Measurements from ENCODE around the gene GNAQ.
"Not testable (repeated sequence)": the region's sequence is repeated elsewhere in the genome, so short reads cannot be mapped to it uniquely, and the experiment has no call there.

Gene GNAQ

DNA sequence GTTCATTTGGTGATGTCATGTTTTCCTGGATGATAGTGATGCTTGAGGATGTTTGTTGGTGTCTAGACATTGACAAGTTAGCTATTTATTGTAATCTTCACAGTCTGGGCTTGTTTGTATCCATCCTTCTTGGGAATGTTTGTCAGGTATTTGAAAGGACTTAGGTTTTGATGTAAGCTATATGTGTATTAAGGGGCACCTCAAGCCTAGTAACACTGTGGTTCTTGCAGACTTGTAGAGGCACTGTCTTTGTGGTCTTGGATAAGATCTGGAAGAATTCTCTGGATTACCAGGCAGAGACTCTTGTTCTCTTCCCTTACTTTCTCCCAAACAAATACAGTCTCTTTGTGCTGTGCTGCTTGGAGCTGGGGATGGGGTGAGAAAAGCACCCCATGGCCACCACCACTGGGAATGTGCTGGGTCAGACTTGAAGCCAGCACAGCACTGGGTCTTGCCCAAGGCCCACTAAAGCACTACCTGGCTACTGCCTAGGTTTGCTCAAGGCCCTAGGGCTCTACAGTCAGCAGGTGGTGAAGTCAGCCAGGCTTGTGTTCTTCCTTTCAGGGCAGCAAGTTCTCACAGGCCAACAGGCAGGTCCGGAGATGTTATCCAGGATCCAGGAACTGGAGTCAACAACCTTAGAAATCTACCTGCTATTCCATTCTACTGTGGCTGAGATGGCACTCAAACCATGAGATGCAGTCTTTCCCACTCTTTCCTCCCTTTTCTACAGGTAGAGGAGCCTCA is 334.2 kb downstream of the GNAQ start:
- H3K4me3 ChIP-seq (ENCODE audit: insufficient read depth in 1 of 2, low read depth in 1 of 2, low read length in 2 of 2), result no peak overlapping the region
- no peak overlapping the region for H2AFZ ChIP-seq (ENCODE audit: low read depth, low read length)
- H3K9ac ChIP-seq (ENCODE audit: low read length), result no peak overlapping the region
- DNase-seq, result no peak
- 100% methylated on average over 1 of the region's 1 CpG for WGBS
- no peaks in the 10 kb centered on the region for H3K36me3 ChIP-seq (ENCODE audit: control insufficient read depth in 1 of 2, insufficient read depth in 2 of 2, low read depth in 1 of 2, low read length in 2 of 2)
- H4K91ac ChIP-seq (ENCODE audit: low read length), result no peak overlapping the region
- H2BK5ac ChIP-seq (ENCODE audit: low read depth, low read length, poor library complexity, severe bottlenecking), result no peak overlapping the region
- H3K18ac ChIP-seq (ENCODE audit: low read depth in 1 of 2, low read length in 2 of 2), result no peak overlapping the region
- no peak overlapping the region for H3K14ac ChIP-seq (ENCODE audit: low read length in 2 of 2)
- no peak overlapping the region for H3K23ac ChIP-seq (ENCODE audit: low read length in 2 of 2)
- no peaks in the 10 kb centered on the region for H3K9me3 ChIP-seq (ENCODE audit: control insufficient read depth, low read length)
- no peak overlapping the region for H4K8ac ChIP-seq (ENCODE audit: low read length)
- H2BK120ac ChIP-seq (ENCODE audit: low read depth, low read length), result no peak overlapping the region
- H2BK15ac ChIP-seq (ENCODE audit: low read depth, poor library complexity, severe bottlenecking), result no peak overlapping the region
- no peak overlapping the region for H2AK5ac ChIP-seq (ENCODE audit: low read length, severe bottlenecking)
- no peaks in the 10 kb centered on the region for H3K79me1 ChIP-seq (replicated peaks; ENCODE audit: low read length, poor library complexity, severe bottlenecking)
- no peak overlapping the region for H3K4ac ChIP-seq (ENCODE audit: low read depth in 1 of 2, low read length in 2 of 2)
- no peak overlapping the region for H3K27ac ChIP-seq (ENCODE audit: low read length, poor library complexity, severe bottlenecking)
- no peak overlapping the region for H3K4me2 ChIP-seq (ENCODE audit: low read length, poor library complexity, severe bottlenecking)
- no peaks in the 10 kb centered on the region for H3K27me3 ChIP-seq (ENCODE audit: control insufficient read depth in 1 of 2, insufficient read depth in 1 of 2, low read length in 2 of 2)
- H2BK12ac ChIP-seq (ENCODE audit: low read length in 2 of 2), result no peak overlapping the region
- H3K4me1 ChIP-seq (ENCODE audit: control insufficient read depth, insufficient read depth, low read depth, low read length), result peaks cover under 1% of the 10 kb centered on the region

DNA sequence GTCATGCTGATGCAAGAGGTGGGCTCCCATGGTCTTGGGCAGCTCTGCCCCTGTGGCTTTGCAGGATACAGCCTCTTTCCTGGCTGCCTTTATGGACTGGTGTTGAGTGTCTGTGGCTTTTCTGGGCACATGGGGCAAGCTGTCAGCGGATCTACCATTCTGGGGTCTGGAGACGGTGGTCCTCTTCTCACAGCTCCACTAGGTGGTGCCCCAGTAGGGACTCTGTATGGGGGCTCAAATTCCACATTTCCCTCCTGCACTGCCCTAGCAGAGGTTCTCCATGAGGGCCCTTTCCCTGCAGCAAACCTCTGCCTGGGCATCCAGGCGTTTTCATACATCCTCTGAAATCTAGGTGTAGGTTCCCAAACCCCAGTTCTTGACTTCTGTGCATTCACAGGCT is 340.9 kb downstream of the GNAQ start:
- H3K79me1 ChIP-seq (replicated peaks; ENCODE audit: low read length, poor library complexity, severe bottlenecking); H3K14ac ChIP-seq (ENCODE audit: low read length in 2 of 2); H2BK15ac ChIP-seq (ENCODE audit: low read depth, poor library complexity, severe bottlenecking); H3K23ac ChIP-seq (ENCODE audit: low read length in 2 of 2); H3K18ac ChIP-seq (ENCODE audit: low read depth in 1 of 2, low read length in 2 of 2); H3K9ac ChIP-seq (ENCODE audit: low read length); H3K27ac ChIP-seq (ENCODE audit: low read length, poor library complexity, severe bottlenecking); H4K8ac ChIP-seq (ENCODE audit: low read length); DNase-seq; H3K9me3 ChIP-seq (ENCODE audit: control insufficient read depth, low read length); H2BK5ac ChIP-seq (ENCODE audit: low read depth, low read length, poor library complexity, severe bottlenecking); H4K91ac ChIP-seq (ENCODE audit: low read length); H3K36me3 ChIP-seq (ENCODE audit: control insufficient read depth in 1 of 2, insufficient read depth in 2 of 2, low read depth in 1 of 2, low read length in 2 of 2); H2BK12ac ChIP-seq (ENCODE audit: low read length in 2 of 2); H3K4ac ChIP-seq (ENCODE audit: low read depth in 1 of 2, low read length in 2 of 2); H2AK5ac ChIP-seq (ENCODE audit: low read length, severe bottlenecking); H2AFZ ChIP-seq (ENCODE audit: low read depth, low read length); H3K27me3 ChIP-seq (ENCODE audit: control insufficient read depth in 1 of 2, insufficient read depth in 1 of 2, low read length in 2 of 2); H2BK120ac ChIP-seq (ENCODE audit: low read depth, low read length); H3K4me3 ChIP-seq (ENCODE audit: insufficient read depth in 1 of 2, low read depth in 1 of 2, low read length in 2 of 2); H3K4me1 ChIP-seq (ENCODE audit: control insufficient read depth, insufficient read depth, low read depth, low read length); H3K4me2 ChIP-seq (ENCODE audit: low read length, poor library complexity, severe bottlenecking): not testable (repeated sequence)
- WGBS, result 95% methylated on average over 3 of the region's 3 CpGs

DNA sequence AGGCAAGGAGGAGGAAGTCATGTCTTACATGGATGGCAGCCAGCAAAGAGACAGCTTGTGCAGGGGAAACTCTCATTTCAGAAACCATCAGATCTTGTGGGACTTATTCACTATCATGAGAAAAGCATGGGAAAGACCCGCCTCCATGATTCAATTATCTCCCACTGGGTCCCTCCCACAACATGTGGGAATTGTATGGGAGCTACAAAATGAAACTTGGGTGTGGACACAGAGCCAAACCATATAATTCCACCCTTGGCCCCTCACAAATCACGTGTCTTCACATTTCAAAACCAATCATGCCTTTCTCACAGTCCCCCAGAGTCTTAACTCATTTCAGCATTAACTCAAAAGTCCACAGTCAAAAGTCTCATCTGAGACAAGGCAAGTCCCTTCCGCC is 341.5 kb downstream of the GNAQ start:
- not testable (repeated sequence) for H3K18ac ChIP-seq (ENCODE audit: low read depth in 1 of 2, low read length in 2 of 2); H3K27me3 ChIP-seq (ENCODE audit: control insufficient read depth in 1 of 2, insufficient read depth in 1 of 2, low read length in 2 of 2); H3K4me1 ChIP-seq (ENCODE audit: control insufficient read depth, insufficient read depth, low read depth, low read length); H4K91ac ChIP-seq (ENCODE audit: low read length); H3K23ac ChIP-seq (ENCODE audit: low read length in 2 of 2); H3K4me2 ChIP-seq (ENCODE audit: low read length, poor library complexity, severe bottlenecking); H3K4me3 ChIP-seq (ENCODE audit: insufficient read depth in 1 of 2, low read depth in 1 of 2, low read length in 2 of 2); H2BK12ac ChIP-seq (ENCODE audit: low read length in 2 of 2); H2AFZ ChIP-seq (ENCODE audit: low read depth, low read length); H3K9ac ChIP-seq (ENCODE audit: low read length); H3K9me3 ChIP-seq (ENCODE audit: control insufficient read depth, low read length); H3K14ac ChIP-seq (ENCODE audit: low read length in 2 of 2); H3K27ac ChIP-seq (ENCODE audit: low read length, poor library complexity, severe bottlenecking); H2BK120ac ChIP-seq (ENCODE audit: low read depth, low read length); H3K4ac ChIP-seq (ENCODE audit: low read depth in 1 of 2, low read length in 2 of 2); H3K79me1 ChIP-seq (replicated peaks; ENCODE audit: low read length, poor library complexity, severe bottlenecking); H2BK5ac ChIP-seq (ENCODE audit: low read depth, low read length, poor library complexity, severe bottlenecking); H2AK5ac ChIP-seq (ENCODE audit: low read length, severe bottlenecking); H2BK15ac ChIP-seq (ENCODE audit: low read depth, poor library complexity, severe bottlenecking); DNase-seq; H4K8ac ChIP-seq (ENCODE audit: low read length); H3K36me3 ChIP-seq (ENCODE audit: control insufficient read depth in 1 of 2, insufficient read depth in 2 of 2, low read depth in 1 of 2, low read length in 2 of 2)
- WGBS, result 92% methylated on average over 3 of the region's 3 CpGs

DNA sequence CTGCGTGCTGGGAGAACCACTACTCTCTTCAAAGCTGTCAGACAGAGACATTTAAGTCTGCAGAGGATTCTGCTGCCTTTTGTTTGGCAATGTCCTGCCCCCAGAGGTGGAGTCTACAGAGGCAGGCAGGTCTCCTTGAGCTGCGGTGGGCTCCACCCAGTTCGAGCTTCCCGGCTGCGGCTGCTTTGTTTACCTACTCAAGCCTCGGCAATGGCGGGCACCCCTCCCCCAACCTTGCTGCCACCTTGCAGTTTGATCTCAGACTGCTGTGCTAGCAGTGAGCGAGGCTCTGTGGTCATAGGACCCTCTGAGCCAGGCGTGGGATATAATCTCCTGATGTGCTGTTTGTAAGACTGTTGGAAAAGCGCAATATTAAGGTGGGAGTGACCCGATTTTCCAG is 343.9 kb downstream of the GNAQ start:
- H2BK12ac ChIP-seq (ENCODE audit: low read length in 2 of 2); H3K79me1 ChIP-seq (replicated peaks; ENCODE audit: low read length, poor library complexity, severe bottlenecking); H3K4me2 ChIP-seq (ENCODE audit: low read length, poor library complexity, severe bottlenecking); H4K91ac ChIP-seq (ENCODE audit: low read length); H3K18ac ChIP-seq (ENCODE audit: low read depth in 1 of 2, low read length in 2 of 2); H3K36me3 ChIP-seq (ENCODE audit: control insufficient read depth in 1 of 2, insufficient read depth in 2 of 2, low read depth in 1 of 2, low read length in 2 of 2); H3K9ac ChIP-seq (ENCODE audit: low read length); H2AK5ac ChIP-seq (ENCODE audit: low read length, severe bottlenecking); H3K4me3 ChIP-seq (ENCODE audit: insufficient read depth in 1 of 2, low read depth in 1 of 2, low read length in 2 of 2); DNase-seq; H2AFZ ChIP-seq (ENCODE audit: low read depth, low read length); H3K14ac ChIP-seq (ENCODE audit: low read length in 2 of 2); H2BK15ac ChIP-seq (ENCODE audit: low read depth, poor library complexity, severe bottlenecking); H3K4me1 ChIP-seq (ENCODE audit: control insufficient read depth, insufficient read depth, low read depth, low read length); H2BK120ac ChIP-seq (ENCODE audit: low read depth, low read length); H3K27ac ChIP-seq (ENCODE audit: low read length, poor library complexity, severe bottlenecking); H4K8ac ChIP-seq (ENCODE audit: low read length); H3K27me3 ChIP-seq (ENCODE audit: control insufficient read depth in 1 of 2, insufficient read depth in 1 of 2, low read length in 2 of 2); H2BK5ac ChIP-seq (ENCODE audit: low read depth, low read length, poor library complexity, severe bottlenecking); H3K4ac ChIP-seq (ENCODE audit: low read depth in 1 of 2, low read length in 2 of 2); H3K9me3 ChIP-seq (ENCODE audit: control insufficient read depth, low read length); H3K23ac ChIP-seq (ENCODE audit: low read length in 2 of 2): not testable (repeated sequence)
- WGBS, result 96% methylated on average over 9 of the region's 11 CpGs
